Mesothelial cell of epicardium (in vitro differentiated cells): Measurements from ENCODE around the gene MYH7. TPM values are rescaled to one million over a fixed set of nuclear protein-coding genes. Genes with fewer than 3 reads are reported as not detected.

ENCODE experiments used
- DNase-seq, 2 experiments: peaks; one replicate each; pipeline ENCODE4 v3.0.0; 2021; ENCODE audit warnings: low spot score in 2 of 2; ENCODE audit not compliant: unreplicated experiment in 2 of 2
- H3K27ac Mint-ChIP-seq: 2 replicates; pipeline ENCODE4 v1.8.0; 2021; ENCODE audit warnings: mixed read lengths
- H3K27me3 Mint-ChIP-seq: 2 replicates; pipeline ENCODE4 v1.8.0; 2021; ENCODE audit warnings: low read depth, mixed read lengths
- H3K36me3 Mint-ChIP-seq: 2 replicates; pipeline ENCODE4 v1.8.0; 2021; ENCODE audit warnings: mixed read lengths
- H3K4me1 Mint-ChIP-seq: 2 replicates; pipeline ENCODE4 v1.8.0; 2021; ENCODE audit warnings: mixed read lengths
- H3K4me3 Mint-ChIP-seq: 2 replicates; pipeline ENCODE4 v1.8.0; 2021; ENCODE audit warnings: mild to moderate bottlenecking, moderate library complexity, mixed read lengths
- H3K9me3 Mint-ChIP-seq: 2 replicates; pipeline ENCODE4 v1.8.0; 2021; ENCODE audit warnings: mixed read lengths
- CTCF ChIP-seq: fragments of 200-600 bp; sonication (generic); IDR thresholded peaks from one replicate; pipeline ENCODE4 v1.5.0; 2021; ENCODE audit warnings: antibody characterized with exemption; ENCODE audit not compliant: unreplicated experiment
- total RNA-seq: library from RNA; stranded (reverse); gene quantifications from 3 replicates; pipeline ENCODE4 v1.2.1, GENCODE V29; 2021

The MYH7 gene
- total RNA-seq, 1 donor from 2014 or later, result not detected

DNA sequence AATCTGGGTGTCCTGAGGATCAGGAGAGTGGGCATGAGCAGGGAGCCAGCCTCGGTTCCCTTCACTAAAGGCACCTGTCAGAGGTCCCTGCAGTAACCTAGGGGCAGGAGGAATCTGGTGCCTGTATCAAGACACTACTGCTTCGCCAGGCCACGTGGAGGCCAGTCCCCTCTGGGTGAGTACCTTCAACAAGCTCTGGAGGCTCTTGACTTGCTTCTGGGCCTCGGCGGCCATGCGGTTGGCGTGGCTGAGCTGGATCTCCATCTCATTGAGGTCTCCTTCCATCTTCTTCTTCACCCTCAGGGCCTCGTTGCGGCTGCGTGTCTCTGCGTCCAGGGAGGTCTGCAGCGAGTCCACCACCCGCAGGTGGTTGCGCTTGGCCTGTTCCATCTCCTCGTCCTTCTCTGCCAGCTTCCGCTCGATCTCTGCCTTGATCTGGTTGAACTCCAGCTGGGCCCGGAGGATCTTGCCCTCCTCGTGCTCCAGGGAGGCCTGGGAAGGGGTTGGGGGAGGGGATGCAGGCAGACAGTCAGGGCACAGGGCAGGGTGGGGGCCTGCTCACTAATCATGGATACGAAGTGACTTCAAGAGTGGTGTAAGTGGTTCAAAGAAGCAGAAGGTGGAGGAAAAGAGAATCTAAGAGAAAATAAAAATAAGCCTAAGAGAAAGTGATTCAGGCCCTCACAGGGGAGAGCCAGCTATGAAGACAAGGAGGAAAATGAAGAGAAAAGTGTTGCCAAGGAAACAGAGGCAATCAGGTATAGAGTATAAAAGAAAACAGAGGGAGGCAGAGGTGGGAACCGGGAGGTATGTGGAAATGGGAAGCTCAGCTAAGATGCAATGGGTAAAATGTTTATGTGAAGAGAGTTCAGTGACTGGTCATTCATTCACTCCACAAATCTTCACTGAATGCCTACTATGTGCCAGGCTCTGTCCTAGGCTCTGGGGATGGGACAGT is 19.4 kb downstream of the MYH7 start:
- Mint-ChIP-seq H3K27me3 (peaks cover 28% of the 10 kb centered on the region), H3K27ac (no peak overlapping the region), H3K4me1 (no peaks in the 10 kb centered on the region), H3K9me3 (no peaks in the 10 kb centered on the region), H3K4me3 (no peak overlapping the region), H3K36me3 (no peaks in the 10 kb centered on the region)
- no peak for TF ChIP-seq CTCF
- no peak for DNase-seq

DNA sequence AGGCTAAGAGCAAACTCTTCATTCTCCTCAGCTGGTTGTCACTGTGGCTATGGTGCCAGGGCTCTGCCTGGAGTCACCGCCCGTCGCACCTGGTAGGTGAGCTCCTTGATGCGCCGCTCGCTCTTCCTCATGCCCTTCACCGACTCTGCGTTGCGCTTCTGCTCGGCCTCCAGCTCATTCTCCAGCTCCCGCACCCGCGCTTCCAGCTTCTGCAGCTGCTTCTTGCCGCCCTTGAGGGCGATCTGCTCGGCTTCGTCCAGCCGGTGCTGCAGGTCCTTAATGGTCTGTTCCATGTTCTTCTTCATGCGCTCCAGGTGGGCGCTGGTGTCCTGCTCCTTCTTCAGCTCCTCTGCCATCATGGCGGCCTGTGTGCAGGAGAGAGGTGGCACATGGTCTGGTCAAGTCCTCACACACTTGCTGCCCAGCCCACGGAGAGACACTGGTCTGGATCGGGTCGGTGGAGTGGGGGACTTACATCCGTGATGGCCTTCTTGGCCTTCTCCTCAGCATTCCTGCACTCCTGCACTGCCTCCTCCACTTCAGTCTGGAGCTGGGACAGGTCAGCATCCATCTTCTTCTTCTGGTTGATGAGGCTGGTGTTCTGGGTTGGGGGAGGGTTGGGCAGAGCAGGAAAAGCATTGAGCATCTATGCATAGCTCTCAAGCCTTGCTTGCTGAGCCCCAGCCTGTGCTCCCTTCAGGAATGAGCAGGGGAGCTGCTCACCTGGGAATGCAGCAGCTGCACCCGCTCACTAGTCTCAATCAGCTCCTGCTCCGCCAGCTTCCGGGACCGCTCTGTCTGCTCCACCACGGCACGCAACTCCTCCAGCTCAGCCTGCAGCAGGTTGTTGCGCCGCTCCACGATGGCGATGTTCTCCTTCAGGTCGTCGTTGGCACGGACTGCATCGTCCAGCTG is 20.3 kb downstream of the MYH7 start:
- H3K9me3 Mint-ChIP-seq, result no peaks in the 10 kb centered on the region
- H3K4me3 Mint-ChIP-seq, result no peak overlapping the region
- H3K27ac Mint-ChIP-seq, result no peak overlapping the region
- no peaks in the 10 kb centered on the region for H3K36me3 Mint-ChIP-seq
- peaks cover 25% of the 10 kb centered on the region for H3K27me3 Mint-ChIP-seq
- no peak for DNase-seq
- TF ChIP-seq CTCF, result no peak
- no peaks in the 10 kb centered on the region for H3K4me1 Mint-ChIP-seq

- Mint-ChIP-seq H3K9me3 (no peaks in the 10 kb centered on the region), H3K27ac (no peak overlapping the region), H3K36me3 (no peaks in the 10 kb centered on the region), H3K27me3 (peaks cover 19% of the 10 kb centered on the region), H3K4me3 (no peak overlapping the region), H3K4me1 (no peaks in the 10 kb centered on the region)
- TF ChIP-seq CTCF, result no peak
- DNase-seq, result no peak
These were observed 21.2 kb downstream of the MYH7 start for GRCh38 chr14:23414254-23414653.

DNA sequence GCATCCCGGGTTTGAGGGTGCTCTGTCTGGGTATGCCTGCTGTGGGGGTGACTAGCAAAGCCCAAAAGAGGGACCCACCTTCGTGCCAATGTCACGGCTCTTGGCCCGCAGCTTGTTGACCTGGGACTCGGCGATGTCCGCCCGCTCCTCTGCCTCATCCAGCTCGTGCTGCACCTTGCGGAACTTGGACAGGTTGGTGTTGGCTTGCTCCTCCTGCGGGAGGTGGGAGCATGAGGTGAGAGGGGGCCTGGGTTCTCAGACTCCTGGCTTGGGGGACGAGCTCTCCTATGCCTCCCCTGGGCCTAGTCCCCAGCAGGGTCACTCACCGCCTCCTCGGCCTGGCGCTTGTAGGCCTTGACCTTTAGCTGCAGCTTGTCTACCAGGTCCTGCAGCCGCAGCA is 21.8 kb downstream of the MYH7 start:
- DNase-seq, result no peak
- Mint-ChIP-seq H3K4me3 (no peak overlapping the region), H3K36me3 (no peaks in the 10 kb centered on the region), H3K4me1 (no peaks in the 10 kb centered on the region), H3K27ac (no peak overlapping the region), H3K27me3 (peaks cover 16% of the 10 kb centered on the region), H3K9me3 (no peaks in the 10 kb centered on the region)
- no peak for TF ChIP-seq CTCF

DNA sequence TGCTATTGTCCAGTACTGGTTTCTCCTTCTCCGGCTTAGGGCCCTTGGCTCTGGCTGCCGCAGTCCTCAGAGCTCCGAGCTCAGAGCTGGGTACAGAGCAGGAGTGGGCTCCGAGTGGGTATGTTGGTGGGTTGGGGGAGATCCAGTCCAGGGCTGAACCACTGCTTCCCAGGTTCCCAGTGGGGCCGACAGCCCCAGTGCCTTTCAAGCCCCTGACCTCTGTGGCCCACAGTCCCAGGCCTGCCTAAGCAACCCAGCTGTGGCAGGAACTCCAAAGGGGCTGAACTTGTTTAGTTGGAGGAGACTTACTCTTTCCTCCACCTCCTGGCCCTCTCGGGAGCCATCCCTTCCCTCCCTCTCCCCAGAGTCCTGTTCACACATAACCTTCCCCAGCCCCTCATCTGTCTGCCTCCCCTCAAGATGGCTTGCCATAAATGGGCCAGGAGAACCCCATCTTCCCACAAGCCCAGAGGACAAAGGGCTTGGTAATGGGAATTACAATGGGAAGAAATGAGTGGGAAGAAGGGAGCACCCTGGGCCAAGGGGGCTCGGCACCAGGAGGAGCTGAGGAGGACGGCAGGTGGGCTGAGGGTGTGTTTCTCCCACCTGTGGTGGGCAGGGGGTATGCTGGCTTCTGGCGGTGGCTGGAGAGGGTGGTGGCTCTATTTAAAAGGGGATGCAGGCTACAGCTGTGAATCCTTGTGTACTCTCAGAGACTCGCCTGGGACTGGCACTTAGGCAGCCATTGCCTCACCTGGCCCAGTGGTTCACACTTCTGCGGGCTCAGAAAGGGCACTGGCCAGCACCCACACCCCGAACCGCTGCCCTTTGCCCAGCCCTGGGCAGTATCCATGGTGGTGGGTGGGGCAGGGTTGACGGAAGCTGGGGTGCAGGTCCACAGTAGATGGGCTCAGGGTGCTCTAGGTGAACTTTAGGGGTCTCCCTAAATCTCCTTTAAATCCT is 23.6 kb downstream of the MYH7 start:
- TF ChIP-seq CTCF, result no peak
- Mint-ChIP-seq H3K4me1 (no peaks in the 10 kb centered on the region), H3K9me3 (no peaks in the 10 kb centered on the region), H3K27me3 (peaks cover 20% of the 10 kb centered on the region), H3K36me3 (no peaks in the 10 kb centered on the region), H3K27ac (no peak overlapping the region), H3K4me3 (no peak overlapping the region)
- DNase-seq, result no peak
